ENCODE measurements around the gene GRM2.

- TF ChIP-seq CTCF (IDR thresholded peaks at IDR 0.05 in 4 of 5, conservative IDR thresholded peaks at IDR 0.05 in 1 of 5) (no peak), POLR2A (IDR thresholded peaks at IDR 0.05) (no peak)
Measured at GRCh38 chr3:51673181-51673801, 33.6 kb upstream of the GRM2 start.

Data from gastrocnemius medialis (tissue), 4 donors.